ENCODE results near the gene FHIT. TPM values are rescaled to one million over a fixed set of nuclear protein-coding genes. Genes with fewer than 3 reads are reported as not detected.

Gene FHIT
- total RNA-seq, 2 experiments from 2014 or later: 86.0 to 90.6 TPM

GRCh38 chr3:61114316-61114953 is 136.8 kb downstream of the FHIT start:
- DNase-seq (no peak), ATAC-seq (ENCODE audit: poor library complexity) (no peak)
- H3K4me3 Mint-ChIP-seq: no peak overlapping the region
- intact Hi-C loops (cut with DNase I, micrococcal nuclease): no loop called here
- POLR2A ChIA-PET: no interaction called here
- no peaks in the 10 kb centered on the region for H3K9me3 ChIP-seq (ENCODE audit: control insufficient read depth in 1 of 2, insufficient read depth in 1 of 2, low read length in 2 of 2)
- no peaks in the 10 kb centered on the region for H3K27me3 ChIP-seq (ENCODE audit: control insufficient read depth in 1 of 2, insufficient read depth in 2 of 2, low read length in 2 of 2)
- no peak overlapping the region for H3K27ac ChIP-seq (ENCODE audit: low read depth in 1 of 2, low read length in 2 of 2)
- H3K4me1 ChIP-seq (ENCODE audit: insufficient read depth, low read length): no peaks in the 10 kb centered on the region
- peaks cover 28% of the 10 kb centered on the region for H3K4me1 Mint-ChIP-seq (ENCODE audit: low read depth)
- CTCF ChIA-PET: no interaction called here
- H3K27me3 Mint-ChIP-seq: no peaks in the 10 kb centered on the region
- H3K36me3 Mint-ChIP-seq (ENCODE audit: low read depth): no peaks in the 10 kb centered on the region
- no peaks in the 10 kb centered on the region for H3K9me3 Mint-ChIP-seq
- H3K27ac Mint-ChIP-seq: no peak overlapping the region
- TF ChIP-seq CTCF (IDR thresholded peaks at IDR 0.05): no peak
- no peaks in the 10 kb centered on the region for H3K36me3 ChIP-seq (ENCODE audit: insufficient read depth, low read length)
- no peak overlapping the region for H3K4me3 ChIP-seq (ENCODE audit: low read length)

GRCh38 chr3:61111825-61112224 is 139.4 kb downstream of the FHIT start:
- POLR2A ChIA-PET: no interaction called here
- Mint-ChIP-seq H3K9me3 (no peaks in the 10 kb centered on the region), H3K27ac (no peak overlapping the region), H3K4me3 (no peak overlapping the region), H3K27me3 (no peaks in the 10 kb centered on the region), H3K36me3 (ENCODE audit: low read depth) (no peaks in the 10 kb centered on the region), H3K4me1 (ENCODE audit: low read depth) (peaks cover 28% of the 10 kb centered on the region)
- no peak for TF ChIP-seq CTCF (IDR thresholded peaks at IDR 0.05)
- no peak overlapping the region for H3K27ac ChIP-seq (ENCODE audit: low read depth in 1 of 2, low read length in 2 of 2)
- no peak for ATAC-seq (ENCODE audit: poor library complexity)
- H3K27me3 ChIP-seq (ENCODE audit: control insufficient read depth in 1 of 2, insufficient read depth in 2 of 2, low read length in 2 of 2): no peaks in the 10 kb centered on the region
- H3K36me3 ChIP-seq (ENCODE audit: insufficient read depth, low read length): no peaks in the 10 kb centered on the region
- no peak overlapping the region for H3K4me3 ChIP-seq (ENCODE audit: low read length)
- H3K4me1 ChIP-seq (ENCODE audit: insufficient read depth, low read length): no peaks in the 10 kb centered on the region
- DNase-seq: no peak
- intact Hi-C loops (cut with DNase I, micrococcal nuclease): no loop called here
- H3K9me3 ChIP-seq (ENCODE audit: control insufficient read depth in 1 of 2, insufficient read depth in 1 of 2, low read length in 2 of 2): no peaks in the 10 kb centered on the region
- CTCF ChIA-PET: no interaction called here

- intact Hi-C loops (cut with DNase I, micrococcal nuclease): no loop called here
- Mint-ChIP-seq H3K4me3 (no peak overlapping the region), H3K27me3 (no peaks in the 10 kb centered on the region), H3K36me3 (ENCODE audit: low read depth) (no peaks in the 10 kb centered on the region), H3K4me1 (ENCODE audit: low read depth) (peaks cover 28% of the 10 kb centered on the region), H3K27ac (no peak overlapping the region), H3K9me3 (no peaks in the 10 kb centered on the region)
- Histone ChIP-seq H3K9me3 (ENCODE audit: control insufficient read depth in 1 of 2, insufficient read depth in 1 of 2, low read length in 2 of 2) (no peaks in the 10 kb centered on the region), H3K27me3 (ENCODE audit: control insufficient read depth in 1 of 2, insufficient read depth in 2 of 2, low read length in 2 of 2) (no peaks in the 10 kb centered on the region), H3K4me1 (ENCODE audit: insufficient read depth, low read length) (no peaks in the 10 kb centered on the region), H3K36me3 (ENCODE audit: insufficient read depth, low read length) (no peaks in the 10 kb centered on the region), H3K27ac (ENCODE audit: low read depth in 1 of 2, low read length in 2 of 2) (no peak overlapping the region), H3K4me3 (ENCODE audit: low read length) (no peak overlapping the region)
- ATAC-seq (ENCODE audit: poor library complexity): no peak
- no peak for TF ChIP-seq CTCF (IDR thresholded peaks at IDR 0.05)
- CTCF ChIA-PET: no interaction called here
- POLR2A ChIA-PET: no interaction called here
- DNase-seq: no peak
These were observed 140.7 kb downstream of the FHIT start for GRCh38 chr3:61110576-61110975.

Measured in CD4-positive, alpha-beta T cell (primary cell).